Osteocyte (in vitro differentiated cells): ENCODE measurements around the gene TMEM121. TPM values are rescaled to one million over a fixed set of nuclear protein-coding genes. Genes with fewer than 3 reads are reported as not detected.
A peak's percentile ranks its signal among the peaks of the same experiment; 100 is the strongest.
"Not testable (repeated sequence)": the region's sequence is repeated elsewhere in the genome, so short reads cannot be mapped to it uniquely, and the experiment has no call there.

Source experiments
- DNase-seq: peaks from one replicate; pipeline ENCODE4 v3.0.0; 2021; ENCODE audit warnings: mixed read lengths; ENCODE audit not compliant: unreplicated experiment; ENCODE audit errors: extremely low spot score
- H3K27ac Mint-ChIP-seq: one replicate; pipeline ENCODE4 v1.8.0; 2021; ENCODE audit warnings: mild to moderate bottlenecking, mixed read lengths; ENCODE audit not compliant: unreplicated experiment
- H3K27me3 Mint-ChIP-seq: one replicate; pipeline ENCODE4 v1.8.0; 2021; ENCODE audit warnings: mixed read lengths; ENCODE audit not compliant: unreplicated experiment
- H3K36me3 Mint-ChIP-seq: one replicate; pipeline ENCODE4 v1.8.0; 2021; ENCODE audit warnings: mixed read lengths; ENCODE audit not compliant: unreplicated experiment
- H3K4me1 Mint-ChIP-seq: one replicate; pipeline ENCODE4 v1.8.0; 2021; ENCODE audit warnings: mixed read lengths; ENCODE audit not compliant: unreplicated experiment
- H3K4me3 Mint-ChIP-seq: one replicate; pipeline ENCODE4 v1.8.0; 2021; ENCODE audit warnings: mild to moderate bottlenecking, moderate library complexity, mixed read lengths; ENCODE audit not compliant: unreplicated experiment
- H3K9me3 Mint-ChIP-seq: one replicate; pipeline ENCODE4 v1.8.0; 2021; ENCODE audit warnings: mixed read lengths; ENCODE audit not compliant: unreplicated experiment
- total RNA-seq: library from RNA; stranded (reverse); gene quantifications from 2 replicates; pipeline ENCODE4 v1.2.1, GENCODE V29; 2021
- TF ChIP-seq, protein P1 (sequence below): fragments of 200-600 bp; sonication (generic); IDR thresholded peaks from 2 replicates; pipeline ENCODE4 v1.5.0; 2021; ENCODE audit warnings: antibody characterized with exemption, mild to moderate bottlenecking, moderate library complexity

TMEM121 gene
- total RNA-seq, 1 donor from 2014 or later, result 3.3 TPM

- H3K27me3 Mint-ChIP-seq, H3K27ac Mint-ChIP-seq, H3K36me3 Mint-ChIP-seq, DNase-seq, H3K4me3 Mint-ChIP-seq, H3K4me1 Mint-ChIP-seq: not testable (repeated sequence)
- peaks cover 42% of the 10 kb centered on the region for H3K9me3 Mint-ChIP-seq
Observed at GRCh38 chr14:105574411-105574810, 48.0 kb downstream of the TMEM121 start.

DNA sequence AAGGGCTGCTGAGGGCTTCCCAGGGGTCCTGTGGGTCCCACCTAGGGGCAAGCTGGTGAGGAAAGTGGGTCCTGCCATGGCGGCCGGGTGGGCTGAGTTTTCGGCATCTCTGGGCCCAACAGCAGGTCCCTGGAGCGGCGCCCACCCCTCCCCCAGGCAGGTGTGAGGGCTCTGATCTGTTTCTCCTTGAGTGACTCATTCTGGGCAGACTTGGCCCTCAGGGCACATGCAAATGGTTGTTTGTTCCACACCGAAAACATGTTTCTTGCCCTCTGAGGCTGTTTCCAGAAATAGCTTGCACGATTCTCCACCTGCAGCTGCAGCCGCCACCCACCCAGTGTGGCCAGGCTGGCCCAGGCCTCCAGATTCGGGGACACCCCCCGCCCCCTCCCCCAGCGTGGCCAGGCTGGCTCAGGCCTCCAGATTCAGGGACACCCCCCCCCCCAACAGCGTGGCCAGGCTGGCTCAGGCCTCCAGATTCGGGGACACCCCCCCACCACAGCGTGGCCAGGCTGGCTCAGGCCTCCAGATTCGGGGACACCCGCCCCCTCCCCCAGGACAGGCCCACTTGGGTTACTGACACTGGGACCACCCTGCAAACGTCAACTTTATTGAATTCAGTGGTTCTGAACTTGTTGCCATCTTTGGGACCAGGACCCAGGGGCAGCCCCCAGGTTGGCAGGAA is 48.8 kb downstream of the TMEM121 start:
- not testable (repeated sequence) for H3K4me3 Mint-ChIP-seq, H3K36me3 Mint-ChIP-seq, H3K27me3 Mint-ChIP-seq, H3K4me1 Mint-ChIP-seq, H3K27ac Mint-ChIP-seq
- H3K9me3 Mint-ChIP-seq, result peaks cover 34% of the 10 kb centered on the region
- DNase-seq, result peak; percentile 32

- DNase-seq, result no peak
Observed at GRCh38 chr14:105576525-105577088, 50.2 kb downstream of the TMEM121 start.

DNA sequence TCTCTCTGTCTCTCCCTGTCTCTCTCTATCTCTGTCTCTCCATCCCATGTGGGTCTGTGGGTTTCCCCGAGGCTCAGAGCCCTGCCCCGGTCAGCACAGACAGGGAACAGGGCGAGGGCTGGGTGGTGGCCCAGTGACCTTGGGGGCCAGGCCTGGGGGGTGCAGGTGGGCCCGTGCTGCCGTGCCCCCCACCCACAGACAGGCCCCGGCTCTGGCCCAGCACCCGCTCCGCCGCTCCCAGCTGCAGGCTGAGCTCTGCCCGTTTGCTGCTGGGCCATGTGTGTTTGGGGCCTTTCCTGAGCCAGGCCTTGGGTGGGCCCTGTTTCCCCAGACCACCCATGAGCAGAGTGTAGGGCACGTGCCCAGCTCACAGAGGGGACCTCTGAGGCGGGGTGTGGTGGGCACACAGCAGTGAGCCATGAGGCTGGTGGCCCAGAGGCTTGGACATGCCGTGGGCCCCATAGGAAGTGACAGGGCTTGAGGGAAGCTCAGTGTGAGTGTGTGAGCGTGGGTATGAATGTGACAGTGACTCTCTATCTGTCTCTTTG is 51.0 kb downstream of the TMEM121 start:
- H3K27ac Mint-ChIP-seq, result no peak overlapping the region
- H3K36me3 Mint-ChIP-seq, result no peaks in the 10 kb centered on the region
- no peaks in the 10 kb centered on the region for H3K4me1 Mint-ChIP-seq
- no peak overlapping the region for H3K4me3 Mint-ChIP-seq
- TF ChIP-seq, protein P1, sequence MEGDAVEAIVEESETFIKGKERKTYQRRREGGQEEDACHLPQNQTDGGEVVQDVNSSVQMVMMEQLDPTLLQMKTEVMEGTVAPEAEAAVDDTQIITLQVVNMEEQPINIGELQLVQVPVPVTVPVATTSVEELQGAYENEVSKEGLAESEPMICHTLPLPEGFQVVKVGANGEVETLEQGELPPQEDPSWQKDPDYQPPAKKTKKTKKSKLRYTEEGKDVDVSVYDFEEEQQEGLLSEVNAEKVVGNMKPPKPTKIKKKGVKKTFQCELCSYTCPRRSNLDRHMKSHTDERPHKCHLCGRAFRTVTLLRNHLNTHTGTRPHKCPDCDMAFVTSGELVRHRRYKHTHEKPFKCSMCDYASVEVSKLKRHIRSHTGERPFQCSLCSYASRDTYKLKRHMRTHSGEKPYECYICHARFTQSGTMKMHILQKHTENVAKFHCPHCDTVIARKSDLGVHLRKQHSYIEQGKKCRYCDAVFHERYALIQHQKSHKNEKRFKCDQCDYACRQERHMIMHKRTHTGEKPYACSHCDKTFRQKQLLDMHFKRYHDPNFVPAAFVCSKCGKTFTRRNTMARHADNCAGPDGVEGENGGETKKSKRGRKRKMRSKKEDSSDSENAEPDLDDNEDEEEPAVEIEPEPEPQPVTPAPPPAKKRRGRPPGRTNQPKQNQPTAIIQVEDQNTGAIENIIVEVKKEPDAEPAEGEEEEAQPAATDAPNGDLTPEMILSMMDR, result no peak
- DNase-seq, result peak; percentile 64
- H3K9me3 Mint-ChIP-seq, result peaks cover 31% of the 10 kb centered on the region
- H3K27me3 Mint-ChIP-seq, result no peaks in the 10 kb centered on the region

More at GRCh38 chr14:105576525-105577088, 50.2 kb downstream of the TMEM121 start:
- peaks cover 31% of the 10 kb centered on the region for H3K9me3 Mint-ChIP-seq
- no peaks in the 10 kb centered on the region for H3K36me3 Mint-ChIP-seq
- TF ChIP-seq, protein P1, result no peak
- no peak overlapping the region for H3K4me3 Mint-ChIP-seq
- H3K4me1 Mint-ChIP-seq, result no peaks in the 10 kb centered on the region
- no peak overlapping the region for H3K27ac Mint-ChIP-seq
- no peaks in the 10 kb centered on the region for H3K27me3 Mint-ChIP-seq

DNA sequence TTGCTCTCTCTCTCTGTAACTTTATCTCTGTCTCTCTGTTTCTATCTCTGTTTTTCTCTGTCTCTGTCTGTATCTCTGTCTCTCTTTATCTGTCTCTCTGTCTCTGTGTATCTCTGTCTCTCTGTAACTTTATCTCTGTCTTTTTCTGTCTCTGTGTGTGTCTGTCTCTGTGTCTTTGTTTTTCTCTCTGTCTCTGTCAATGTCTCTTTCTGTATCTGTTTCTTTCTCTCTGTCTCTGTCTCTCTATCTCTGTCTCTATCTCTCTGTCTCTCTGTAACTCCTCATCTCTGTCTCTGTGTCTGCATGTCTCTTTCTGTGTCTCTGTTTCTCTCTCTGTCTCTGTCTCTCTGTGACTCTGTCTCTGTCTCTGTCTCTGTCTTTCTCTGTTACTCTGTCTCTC is 51.7 kb downstream of the TMEM121 start:
- TF ChIP-seq, protein P1, result no peak
- H3K4me3 Mint-ChIP-seq, result no peak overlapping the region
- H3K27me3 Mint-ChIP-seq, result no peaks in the 10 kb centered on the region
- H3K9me3 Mint-ChIP-seq, result peaks cover 35% of the 10 kb centered on the region
- no peaks in the 10 kb centered on the region for H3K36me3 Mint-ChIP-seq
- no peaks in the 10 kb centered on the region for H3K4me1 Mint-ChIP-seq
- no peak for DNase-seq
- H3K27ac Mint-ChIP-seq, result no peak overlapping the region

DNA sequence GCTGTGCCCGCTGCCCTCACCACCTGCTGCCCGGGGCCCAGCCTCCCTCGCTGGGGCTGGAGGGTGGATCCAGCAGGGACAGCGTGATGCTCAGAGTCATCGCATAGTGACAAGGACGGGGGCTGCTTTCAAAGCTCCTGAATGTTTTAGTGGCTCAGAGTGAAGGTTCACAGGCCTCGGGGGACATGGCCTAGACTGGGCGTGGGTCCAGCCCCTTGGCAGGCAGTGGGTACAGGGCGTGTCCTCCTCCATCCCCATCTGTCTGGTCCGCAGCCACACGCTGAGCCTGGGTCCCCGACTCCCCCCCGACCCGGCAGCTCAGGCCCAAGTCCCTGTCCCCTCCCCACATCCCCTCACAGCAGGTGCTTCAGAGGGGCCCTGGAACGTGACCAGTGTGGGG is 52.8 kb downstream of the TMEM121 start:
- DNase-seq, H3K27me3 Mint-ChIP-seq, H3K4me1 Mint-ChIP-seq, H3K27ac Mint-ChIP-seq, H3K4me3 Mint-ChIP-seq, H3K36me3 Mint-ChIP-seq: not testable (repeated sequence)
- H3K9me3 Mint-ChIP-seq, result peaks cover 31% of the 10 kb centered on the region

Other genes with a start within 250 kb of the TMEM121 start
- gene BRF1, start 225.6 kb upstream of the TMEM121 start, total RNA-seq, result 41.7 and 43.5 TPM in 2 replicates
- 109 and 115 TPM in 2 replicates for gene PACS2, start 211.8 kb upstream of the TMEM121 start, total RNA-seq
- 3.1 and 4.9 TPM in 2 replicates for gene TEX22, start 128.0 kb upstream of the TMEM121 start, total RNA-seq
- gene MTA1, start 106.8 kb upstream of the TMEM121 start, total RNA-seq, result 122 and 132 TPM in 2 replicates
- 183 and 191 TPM in 2 replicates for gene CRIP2, start 51.8 kb upstream of the TMEM121 start, total RNA-seq
- gene CRIP1, start 39.7 kb upstream of the TMEM121 start, total RNA-seq, result 31.0 and 34.1 TPM in 2 replicates
- 8.4 and 11.0 TPM in 2 replicates for gene TEDC1, start 35.3 kb upstream of the TMEM121 start, total RNA-seq